Uterus (tissue), 4 donors: Measurements from ENCODE around the gene ARHGAP12. TPM values are rescaled to one million over a fixed set of nuclear protein-coding genes. Genes with fewer than 3 reads are reported as not detected.

ENCODE experiments used
- DNase-seq, 2 donors: peaks; one replicate each; pipeline ENCODE4 v3.0.0-alpha.2; 2019 to 2020
- H3K27ac ChIP-seq, 2 donors: fragments of 200-600 bp; sonication (generic); 1 replicate in 1 of 2; 2 replicates in 1 of 2; pipeline ENCODE4 v1.5.1; 2016 to 2018
- H3K27me3 ChIP-seq, 2 donors: fragments of 200-600 bp; sonication (generic); one replicate each; pipeline ENCODE4 v1.5.1; 2018 to 2019; ENCODE audit warnings: control low read depth in 1 of 2
- H3K36me3 ChIP-seq, 2 donors: fragments of 200-600 bp; sonication (generic); one replicate each; pipeline ENCODE4 v1.5.1; 2019; ENCODE audit warnings: control low read depth in 1 of 2
- H3K4me1 ChIP-seq, 2 donors: fragments of 200-600 bp; sonication (generic); one replicate each; pipeline ENCODE4 v1.5.1; 2018 to 2019; ENCODE audit warnings: control low read depth in 1 of 2
- H3K4me3 ChIP-seq, 2 donors: fragments of 200-600 bp; sonication (generic); 1 replicate in 1 of 2; 2 replicates in 1 of 2; pipeline ENCODE4 v1.5.1; 2018 to 2019; ENCODE audit warnings: mild to moderate bottlenecking in 1 of 2
- H3K9me3 ChIP-seq, 2 donors: fragments of 200-600 bp; sonication (generic); one replicate each; pipeline ENCODE4 v1.5.1; 2019; ENCODE audit warnings: control low read depth in 1 of 2
- CTCF ChIP-seq, 4 experiments: fragments of 200-600 bp in 2 of 4; fragments of 450-650 bp in 2 of 4; sonication (generic) in 2 of 4; IDR thresholded peaks; one replicate each; pipeline ENCODE4 v1.5.1; 2016 to 2019; ENCODE audit warnings: antibody characterized with exemption in 4 of 4, mild to moderate bottlenecking in 2 of 4, moderate library complexity in 1 of 4
- POLR2A ChIP-seq, 2 donors: fragments of 450-650 bp; IDR thresholded peaks; one replicate each; pipeline ENCODE4 v1.6.1; 2016; ENCODE audit warnings: antibody characterized with exemption in 2 of 2, mild to moderate bottlenecking in 1 of 2, moderate library complexity in 1 of 2
- intact Hi-C: fragments of 100-400 bp; cut with DNase I; formaldehyde crosslinking; loops from one replicate; pipeline ENCODE4 v1.15.1; 2023; ENCODE audit warnings: low total_unique reads
- total RNA-seq, 4 donors: library from RNA; depleted of rRNA in 3 of 4; stranded (reverse); fragments of >200 nt in 3 of 4; gene quantifications; one replicate each; pipeline versions ENCODE4 v1.1.0 to v1.2.4, GENCODE V29; 2014 to 2023
- donor health status: DM: yes; HTN: yes; CAD: no.

The ARHGAP12 gene
- total RNA-seq, 4 donors from 2014 or later = 37.7 to 82.5 (median 57.3) TPM

GRCh38 chr10:31942892-31943291 is 14.3 kb upstream of the ARHGAP12 start:
- Histone ChIP-seq H3K27ac (no peak overlapping the region), H3K27me3 (no peaks in the 10 kb centered on the region), H3K9me3 (no peaks in the 10 kb centered on the region), H3K4me1 (no peaks in the 10 kb centered on the region), H3K4me3 (no peak overlapping the region), H3K36me3 (no peaks in the 10 kb centered on the region)
- intact Hi-C loops = no loop called here
- TF ChIP-seq POLR2A (IDR thresholded peaks at IDR 0.05) (no peak), CTCF (IDR thresholded peaks at IDR 0.05) (no peak)
- DNase-seq = no peak

- Histone ChIP-seq H3K9me3 (no peaks in the 10 kb centered on the region), H3K4me1 (no peaks in the 10 kb centered on the region), H3K36me3 (no peaks in the 10 kb centered on the region), H3K27me3 (no peaks in the 10 kb centered on the region), H3K4me3 (no peak overlapping the region), H3K27ac (no peak overlapping the region)
- TF ChIP-seq POLR2A (IDR thresholded peaks at IDR 0.05) = no peak
- TF ChIP-seq CTCF (IDR thresholded peaks at IDR 0.05) = no peak
- intact Hi-C loops = no loop called here
- no peak for DNase-seq
Measured at GRCh38 chr10:31942435-31942834, 13.8 kb upstream of the ARHGAP12 start.

GRCh38 chr10:31940839-31941653 is 12.4 kb upstream of the ARHGAP12 start:
- Histone ChIP-seq H3K27ac (no peak overlapping the region), H3K4me1 (no peaks in the 10 kb centered on the region), H3K27me3 (no peaks in the 10 kb centered on the region), H3K4me3 (no peak overlapping the region), H3K36me3 (no peaks in the 10 kb centered on the region), H3K9me3 (no peaks in the 10 kb centered on the region)
- no peak for TF ChIP-seq POLR2A (IDR thresholded peaks at IDR 0.05)
- TF ChIP-seq CTCF (IDR thresholded peaks at IDR 0.05) = no peak
- intact Hi-C loops = no loop called here
- DNase-seq = no peak

GRCh38 chr10:31939797-31940708 is 11.4 kb upstream of the ARHGAP12 start:
- Histone ChIP-seq H3K4me1 (no peaks in the 10 kb centered on the region), H3K27ac (no peak overlapping the region), H3K4me3 (no peak overlapping the region), H3K36me3 (no peaks in the 10 kb centered on the region), H3K9me3 (no peaks in the 10 kb centered on the region), H3K27me3 (no peaks in the 10 kb centered on the region)
- TF ChIP-seq CTCF (IDR thresholded peaks at IDR 0.05) = no peak
- no peak for TF ChIP-seq POLR2A (IDR thresholded peaks at IDR 0.05)
- no peak for DNase-seq
- intact Hi-C loops = no loop called here

GRCh38 chr10:31937371-31937770 is 8.7 kb upstream of the ARHGAP12 start:
- no peak for TF ChIP-seq CTCF (IDR thresholded peaks at IDR 0.05)
- TF ChIP-seq POLR2A (IDR thresholded peaks at IDR 0.05) = no peak
- no peaks in the 10 kb centered on the region for H3K9me3 ChIP-seq
- no peaks in the 10 kb centered on the region for H3K36me3 ChIP-seq
- no peaks in the 10 kb centered on the region for H3K4me1 ChIP-seq
- no peaks in the 10 kb centered on the region for H3K27me3 ChIP-seq
- no peak overlapping the region for H3K27ac ChIP-seq
- no peak for DNase-seq
- H3K4me3 ChIP-seq = no peak overlapping the region
- intact Hi-C loops = no loop called here
